Nephron (organoid): Measurements from ENCODE around the gene GRIP2.

Experiments
- H3K27ac Mint-ChIP-seq, 3 experiments: 2 replicates each; pipeline ENCODE4 v1.8.0; 2020; ENCODE audit warnings: mixed read lengths in 3 of 3, mild to moderate bottlenecking in 2 of 3, moderate library complexity in 1 of 3
- H3K27me3 Mint-ChIP-seq: 2 replicates; pipeline ENCODE4 v1.8.0; 2021; ENCODE audit warnings: low read depth, mild to moderate bottlenecking, moderate library complexity, mixed read lengths
- H3K36me3 Mint-ChIP-seq: 2 replicates; pipeline ENCODE4 v1.8.0; 2020; ENCODE audit warnings: low read depth, mixed read lengths
- H3K4me1 Mint-ChIP-seq: 2 replicates; pipeline ENCODE4 v1.8.0; 2020; ENCODE audit warnings: mixed read lengths
- H3K4me3 Mint-ChIP-seq, 3 experiments: 2 replicates each; pipeline ENCODE4 v1.8.0; 2020; ENCODE audit warnings: mild to moderate bottlenecking in 3 of 3, mixed read lengths in 3 of 3, moderate library complexity in 2 of 3
- H3K9me3 Mint-ChIP-seq: 2 replicates; pipeline ENCODE4 v1.8.0; 2020; ENCODE audit warnings: mixed read lengths
- TF ChIP-seq, protein P1 (sequence below), 3 experiments: fragments of 200-600 bp; sonication (generic); IDR thresholded peaks; one replicate each; pipeline ENCODE4 v1.5.0; 2021; ENCODE audit warnings: antibody characterized with exemption in 3 of 3; ENCODE audit not compliant: unreplicated experiment in 3 of 3

Gene GRIP2

DNA sequence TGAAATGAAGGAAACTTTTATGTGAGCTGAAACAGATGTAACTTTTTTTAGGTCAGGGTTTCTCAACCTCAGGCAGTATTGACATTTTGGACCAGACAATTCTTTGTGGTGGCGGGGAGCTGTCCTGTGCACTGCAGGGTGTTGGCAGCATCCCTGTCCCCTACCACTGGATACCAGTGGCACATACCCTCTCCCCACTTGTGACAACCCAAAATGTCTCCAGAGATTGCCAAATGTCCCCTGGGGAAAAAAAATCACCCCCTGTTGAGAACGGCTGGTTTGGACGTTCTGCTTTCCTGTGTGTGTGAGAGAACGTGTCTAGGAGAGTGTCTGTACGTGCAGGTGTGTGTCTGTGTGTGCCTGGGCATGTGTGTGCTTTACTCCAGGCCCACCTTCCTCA is 30.7 kb upstream of the GRIP2 start:
- TF ChIP-seq, protein P1, sequence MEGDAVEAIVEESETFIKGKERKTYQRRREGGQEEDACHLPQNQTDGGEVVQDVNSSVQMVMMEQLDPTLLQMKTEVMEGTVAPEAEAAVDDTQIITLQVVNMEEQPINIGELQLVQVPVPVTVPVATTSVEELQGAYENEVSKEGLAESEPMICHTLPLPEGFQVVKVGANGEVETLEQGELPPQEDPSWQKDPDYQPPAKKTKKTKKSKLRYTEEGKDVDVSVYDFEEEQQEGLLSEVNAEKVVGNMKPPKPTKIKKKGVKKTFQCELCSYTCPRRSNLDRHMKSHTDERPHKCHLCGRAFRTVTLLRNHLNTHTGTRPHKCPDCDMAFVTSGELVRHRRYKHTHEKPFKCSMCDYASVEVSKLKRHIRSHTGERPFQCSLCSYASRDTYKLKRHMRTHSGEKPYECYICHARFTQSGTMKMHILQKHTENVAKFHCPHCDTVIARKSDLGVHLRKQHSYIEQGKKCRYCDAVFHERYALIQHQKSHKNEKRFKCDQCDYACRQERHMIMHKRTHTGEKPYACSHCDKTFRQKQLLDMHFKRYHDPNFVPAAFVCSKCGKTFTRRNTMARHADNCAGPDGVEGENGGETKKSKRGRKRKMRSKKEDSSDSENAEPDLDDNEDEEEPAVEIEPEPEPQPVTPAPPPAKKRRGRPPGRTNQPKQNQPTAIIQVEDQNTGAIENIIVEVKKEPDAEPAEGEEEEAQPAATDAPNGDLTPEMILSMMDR (IDR thresholded peaks at IDR 0.05; ENCODE audit: unreplicated experiment in 3 of 3), result no peak
- H3K36me3 Mint-ChIP-seq, result no peaks in the 10 kb centered on the region
- peaks cover 21% of the 10 kb centered on the region for H3K27me3 Mint-ChIP-seq
- H3K4me1 Mint-ChIP-seq, result no peaks in the 10 kb centered on the region
- no peak overlapping the region for H3K4me3 Mint-ChIP-seq
- no peaks in the 10 kb centered on the region for H3K9me3 Mint-ChIP-seq
- H3K27ac Mint-ChIP-seq, result no peak overlapping the region

GRCh38 chr3:14570089-14570488 is 29.9 kb upstream of the GRIP2 start:
- no peak overlapping the region for H3K27ac Mint-ChIP-seq
- TF ChIP-seq, protein P1 (IDR thresholded peaks at IDR 0.05; ENCODE audit: unreplicated experiment in 3 of 3), result no peak
- peaks cover 21% of the 10 kb centered on the region for H3K27me3 Mint-ChIP-seq
- no peaks in the 10 kb centered on the region for H3K4me1 Mint-ChIP-seq
- H3K4me3 Mint-ChIP-seq, result no peak overlapping the region
- no peaks in the 10 kb centered on the region for H3K36me3 Mint-ChIP-seq
- H3K9me3 Mint-ChIP-seq, result no peaks in the 10 kb centered on the region

DNA sequence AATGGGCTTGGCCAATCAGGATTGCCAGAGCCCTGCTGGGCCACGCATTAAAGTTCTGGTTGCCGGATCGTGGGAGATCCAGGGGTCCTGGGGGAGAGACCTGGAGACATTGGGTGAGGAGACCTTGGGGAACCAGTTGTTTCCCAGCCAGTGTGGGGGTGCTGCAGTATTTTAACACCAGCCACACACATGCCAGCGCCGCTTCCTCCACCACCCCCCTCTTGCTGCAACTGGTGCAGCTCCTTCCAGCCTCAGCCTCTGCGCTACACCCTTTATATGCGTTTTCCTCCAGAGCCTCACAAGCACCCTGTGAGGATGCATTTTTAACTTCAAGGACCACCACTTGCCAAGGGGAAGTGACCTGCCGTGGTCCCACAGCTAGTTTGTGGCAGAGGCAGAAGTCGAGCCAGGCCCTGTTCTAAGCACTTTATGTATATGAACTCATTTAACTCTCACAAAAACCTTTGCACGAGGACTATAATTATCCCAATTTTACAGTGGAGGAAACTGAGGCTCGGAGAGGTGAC is 29.4 kb upstream of the GRIP2 start:
- H3K4me1 Mint-ChIP-seq, result no peaks in the 10 kb centered on the region
- no peak overlapping the region for H3K27ac Mint-ChIP-seq
- TF ChIP-seq, protein P1 (IDR thresholded peaks at IDR 0.05; ENCODE audit: unreplicated experiment in 3 of 3), result no peak
- H3K9me3 Mint-ChIP-seq, result no peaks in the 10 kb centered on the region
- no peaks in the 10 kb centered on the region for H3K36me3 Mint-ChIP-seq
- peaks cover 17% of the 10 kb centered on the region for H3K27me3 Mint-ChIP-seq
- no peak overlapping the region for H3K4me3 Mint-ChIP-seq

DNA sequence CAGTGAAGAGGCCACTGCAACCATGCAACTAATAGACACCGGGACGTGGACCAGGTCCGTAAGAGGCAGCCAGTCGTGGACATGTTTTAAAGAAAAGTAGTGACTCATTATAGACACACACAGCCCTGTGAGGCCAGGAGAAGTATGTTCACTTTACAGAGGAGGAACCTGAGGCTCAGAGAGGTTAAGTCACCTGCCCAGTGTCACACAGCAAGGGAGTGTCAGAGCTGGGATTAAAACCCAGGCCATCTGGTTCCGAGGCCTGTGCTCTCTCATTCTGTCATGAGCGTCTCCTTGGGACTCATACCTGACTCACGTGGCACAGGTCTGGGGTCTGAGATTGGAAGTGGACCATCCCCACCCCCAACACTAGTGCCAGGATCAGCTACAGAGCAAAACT is 28.1 kb upstream of the GRIP2 start:
- Mint-ChIP-seq H3K4me3 (no peak overlapping the region), H3K9me3 (no peaks in the 10 kb centered on the region), H3K27me3 (peaks cover 21% of the 10 kb centered on the region), H3K4me1 (peaks cover 4% of the 10 kb centered on the region), H3K27ac (no peak overlapping the region), H3K36me3 (no peaks in the 10 kb centered on the region)
- TF ChIP-seq, protein P1 (IDR thresholded peaks at IDR 0.05; ENCODE audit: unreplicated experiment in 3 of 3), result no peak

DNA sequence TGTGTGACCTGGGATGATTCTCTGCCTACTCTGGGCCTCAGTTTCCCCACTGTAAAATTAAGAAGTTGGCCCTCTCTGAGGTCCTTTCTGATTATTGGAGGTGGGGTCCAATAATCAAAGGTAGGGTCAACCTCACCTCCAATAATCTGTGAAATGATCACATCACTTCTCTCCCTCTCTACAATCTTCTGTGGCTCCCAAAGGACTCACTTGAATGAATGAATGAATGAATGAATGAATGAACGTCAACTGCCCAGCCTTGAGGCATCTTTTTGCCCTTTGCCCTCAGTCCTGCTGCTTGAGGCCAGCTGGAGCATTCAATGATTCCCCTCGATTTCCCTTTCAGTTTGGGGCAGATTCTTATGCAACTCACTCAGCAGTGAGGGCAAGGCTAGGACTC is 26.7 kb upstream of the GRIP2 start:
- Mint-ChIP-seq H3K4me1 (peaks cover 18% of the 10 kb centered on the region), H3K27ac (no peak overlapping the region), H3K9me3 (no peaks in the 10 kb centered on the region), H3K4me3 (no peak overlapping the region), H3K27me3 (peaks cover 21% of the 10 kb centered on the region), H3K36me3 (no peaks in the 10 kb centered on the region)
- TF ChIP-seq, protein P1 (IDR thresholded peaks at IDR 0.05; ENCODE audit: unreplicated experiment in 3 of 3), result no peak

- Mint-ChIP-seq H3K4me3 (no peak overlapping the region), H3K36me3 (no peaks in the 10 kb centered on the region), H3K9me3 (no peaks in the 10 kb centered on the region), H3K27ac (no peak overlapping the region), H3K4me1 (peaks cover 21% of the 10 kb centered on the region), H3K27me3 (peaks cover 27% of the 10 kb centered on the region)
- TF ChIP-seq, protein P1 (IDR thresholded peaks at IDR 0.05; ENCODE audit: unreplicated experiment in 3 of 3), result no peak
Measured at GRCh38 chr3:14565868-14566588, 25.9 kb upstream of the GRIP2 start.
